ENCODE results near the gene SCG5. TPM values are rescaled to one million over a fixed set of nuclear protein-coding genes. Genes with fewer than 3 reads are reported as not detected.
A peak's percentile ranks its signal among the peaks of the same experiment; 100 is the strongest.

SCG5 gene
- total RNA-seq, 4 donors from 2014 or later: not detected

- Histone ChIP-seq H3K36me3 (no peaks in the 10 kb centered on the region), H3K27me3 (no peaks in the 10 kb centered on the region), H3K4me1 (peaks cover 20% of the 10 kb centered on the region), H3K4me3 (no peak overlapping the region), H3K27ac (no peak overlapping the region), H3K9me3 (no peaks in the 10 kb centered on the region)
- TF ChIP-seq EP300 (IDR thresholded peaks at IDR 0.05) (no peak), POLR2AphosphoS5 (IDR thresholded peaks at IDR 0.05) (no peak), POLR2A (IDR thresholded peaks at IDR 0.05) (no peak)
- TF ChIP-seq, protein P1, sequence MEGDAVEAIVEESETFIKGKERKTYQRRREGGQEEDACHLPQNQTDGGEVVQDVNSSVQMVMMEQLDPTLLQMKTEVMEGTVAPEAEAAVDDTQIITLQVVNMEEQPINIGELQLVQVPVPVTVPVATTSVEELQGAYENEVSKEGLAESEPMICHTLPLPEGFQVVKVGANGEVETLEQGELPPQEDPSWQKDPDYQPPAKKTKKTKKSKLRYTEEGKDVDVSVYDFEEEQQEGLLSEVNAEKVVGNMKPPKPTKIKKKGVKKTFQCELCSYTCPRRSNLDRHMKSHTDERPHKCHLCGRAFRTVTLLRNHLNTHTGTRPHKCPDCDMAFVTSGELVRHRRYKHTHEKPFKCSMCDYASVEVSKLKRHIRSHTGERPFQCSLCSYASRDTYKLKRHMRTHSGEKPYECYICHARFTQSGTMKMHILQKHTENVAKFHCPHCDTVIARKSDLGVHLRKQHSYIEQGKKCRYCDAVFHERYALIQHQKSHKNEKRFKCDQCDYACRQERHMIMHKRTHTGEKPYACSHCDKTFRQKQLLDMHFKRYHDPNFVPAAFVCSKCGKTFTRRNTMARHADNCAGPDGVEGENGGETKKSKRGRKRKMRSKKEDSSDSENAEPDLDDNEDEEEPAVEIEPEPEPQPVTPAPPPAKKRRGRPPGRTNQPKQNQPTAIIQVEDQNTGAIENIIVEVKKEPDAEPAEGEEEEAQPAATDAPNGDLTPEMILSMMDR (IDR thresholded peaks at IDR 0.05): no peak
- WGBS: 77% methylated on average over 8 of the region's 8 CpGs
- DNase-seq (ENCODE audit: low spot score in 2 of 2): no peak
These were observed 42.5 kb downstream of the SCG5 start for GRCh38 chr15:32683906-32684584.

GRCh38 chr15:32685576-32685975, 44.1 kb downstream of the SCG5 start:
- TF ChIP-seq, protein P1 (IDR thresholded peaks at IDR 0.05): no peak
- TF ChIP-seq POLR2AphosphoS5 (IDR thresholded peaks at IDR 0.05) (peak in 1 of 3 donors; percentile 44), EP300 (IDR thresholded peaks at IDR 0.05) (no peak), POLR2A (IDR thresholded peaks at IDR 0.05) (no peak)
- no peak overlapping the region for H3K4me3 ChIP-seq
- no peaks in the 10 kb centered on the region for H3K27me3 ChIP-seq
- no peak for DNase-seq (ENCODE audit: low spot score in 2 of 2)
- H3K27ac ChIP-seq: no peak overlapping the region
- WGBS: 50% methylated on average over 1 of the region's 1 CpG
- no peaks in the 10 kb centered on the region for H3K9me3 ChIP-seq
- H3K4me1 ChIP-seq: peaks cover 12% of the 10 kb centered on the region
- H3K36me3 ChIP-seq: no peaks in the 10 kb centered on the region

GRCh38 chr15:32687556-32687955, 46.0 kb downstream of the SCG5 start:
- Histone ChIP-seq H3K9me3 (no peaks in the 10 kb centered on the region), H3K4me1 (peaks cover 12% of the 10 kb centered on the region), H3K27ac (no peak overlapping the region), H3K4me3 (no peak overlapping the region), H3K36me3 (no peaks in the 10 kb centered on the region), H3K27me3 (no peaks in the 10 kb centered on the region)
- TF ChIP-seq EP300 (IDR thresholded peaks at IDR 0.05) (no peak), POLR2A (IDR thresholded peaks at IDR 0.05) (no peak), POLR2AphosphoS5 (IDR thresholded peaks at IDR 0.05) (no peak)
- TF ChIP-seq, protein P1 (IDR thresholded peaks at IDR 0.05): no peak
- no peak for DNase-seq (ENCODE audit: low spot score in 2 of 2)
- 71% methylated on average over 5 of the region's 5 CpGs for WGBS

DNA sequence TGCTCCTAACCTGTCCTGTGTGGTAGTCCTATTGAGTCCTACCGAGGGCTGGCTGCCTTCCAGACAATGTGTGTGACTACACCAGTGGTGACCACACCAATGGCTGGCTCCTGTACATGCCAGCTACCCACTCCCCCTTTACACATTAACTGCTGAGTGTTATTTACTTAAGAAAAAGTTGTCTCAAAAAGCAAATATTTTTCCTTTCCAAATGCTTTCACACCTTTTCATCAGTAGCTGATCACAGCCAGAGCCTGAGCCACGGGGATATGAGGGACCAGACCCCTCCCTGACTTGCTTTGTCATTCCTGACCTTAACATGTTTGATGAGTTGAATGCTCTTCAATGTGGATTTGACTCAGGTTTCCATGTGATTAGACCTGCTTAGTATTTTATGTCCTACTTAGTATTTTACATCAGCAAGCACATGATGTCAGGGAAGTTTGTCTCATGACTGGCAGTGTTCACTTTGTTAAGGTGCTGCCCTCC, 46.7 kb downstream of the SCG5 start:
- WGBS: 56% methylated on average over 2 of the region's 2 CpGs

GRCh38 chr15:32690941-32691688, 49.6 kb downstream of the SCG5 start:
- no peaks in the 10 kb centered on the region for H3K4me1 ChIP-seq
- H3K27ac ChIP-seq: no peak overlapping the region
- H3K27me3 ChIP-seq: no peaks in the 10 kb centered on the region
- no peak overlapping the region for H3K4me3 ChIP-seq
- DNase-seq (ENCODE audit: low spot score in 2 of 2): no peak
- H3K36me3 ChIP-seq: no peaks in the 10 kb centered on the region
- WGBS: 54% methylated on average over 8 of the region's 8 CpGs
- TF ChIP-seq POLR2A (IDR thresholded peaks at IDR 0.05) (no peak), EP300 (IDR thresholded peaks at IDR 0.05) (no peak), POLR2AphosphoS5 (IDR thresholded peaks at IDR 0.05) (no peak)
- TF ChIP-seq, protein P1 (IDR thresholded peaks at IDR 0.05): no peak
- H3K9me3 ChIP-seq: no peaks in the 10 kb centered on the region

More for the DNA sequence above, 46.7 kb downstream of the SCG5 start:
- peaks cover 12% of the 10 kb centered on the region for H3K4me1 ChIP-seq
- H3K27me3 ChIP-seq: no peaks in the 10 kb centered on the region
- no peaks in the 10 kb centered on the region for H3K36me3 ChIP-seq
- H3K9me3 ChIP-seq: no peaks in the 10 kb centered on the region
- H3K4me3 ChIP-seq: no peak overlapping the region
- no peak overlapping the region for H3K27ac ChIP-seq
- no peak for TF ChIP-seq POLR2A (IDR thresholded peaks at IDR 0.05)
- DNase-seq (ENCODE audit: low spot score in 2 of 2): no peak

Measured in suprapubic skin (tissue), 4 donors.